ENCODE results near the gene CMPK1. TPM values are rescaled to one million over a fixed set of nuclear protein-coding genes. Genes with fewer than 3 reads are reported as not detected.

Gene CMPK1
- total RNA-seq, 1 experiment from 2014 or later, result 106 TPM

- no peak for DNase-seq (ENCODE audit: unreplicated experiment)
- ChIA-PET POLR2A (interaction anchor here (1.6 kb wide), 1 partner anchor 10 kb away, joined by 5 read pairs; no protein-coding TSS in a partner anchor), CTCF (interaction anchor here (0.7 to 2.2 kb wide), 3 partner anchors 9 to 155 kb away, joined by 3 to 6 read pairs (median 3); no protein-coding TSS in a partner anchor)
- Mint-ChIP-seq H3K27me3 (ENCODE audit: insufficient read depth, unreplicated experiment) (no peaks in the 10 kb centered on the region), H3K4me3 (ENCODE audit: unreplicated experiment) (no peak overlapping the region), H3K4me1 (ENCODE audit: insufficient read depth, unreplicated experiment) (no peaks in the 10 kb centered on the region), H3K27ac (ENCODE audit: low read depth, unreplicated experiment) (peak overlapping the region; percentile 44), H3K9me3 (ENCODE audit: unreplicated experiment) (no peaks in the 10 kb centered on the region), H3K36me3 (ENCODE audit: insufficient read depth, unreplicated experiment) (peaks cover 23% of the 10 kb centered on the region)
- BruUV-seq (replicated peaks), result TSS peak; percentile 16
- intact Hi-C loops (cut with micrococcal nuclease), result no loop called here
- no peak for TF ChIP-seq CTCF (IDR thresholded peaks at IDR 0.05; ENCODE audit: unreplicated experiment)
Observed at GRCh38 chr1:47347735-47348134, 14.1 kb downstream of the CMPK1 start.

GRCh38 chr1:47348246-47348645 lies 14.7 kb downstream of the CMPK1 start:
- POLR2A ChIA-PET, result interaction anchor here (1.1 to 1.6 kb wide), 3 partner anchors 10 to 158 kb away, joined by 3 to 5 read pairs (median 3); partner anchors contain the start of genes CMPK1 and PDZK1IP1
- Mint-ChIP-seq H3K36me3 (ENCODE audit: insufficient read depth, unreplicated experiment) (peaks cover 19% of the 10 kb centered on the region), H3K4me1 (ENCODE audit: insufficient read depth, unreplicated experiment) (no peaks in the 10 kb centered on the region), H3K4me3 (ENCODE audit: unreplicated experiment) (no peak overlapping the region), H3K27ac (ENCODE audit: low read depth, unreplicated experiment) (peak overlapping the region; percentile 44), H3K9me3 (ENCODE audit: unreplicated experiment) (no peaks in the 10 kb centered on the region), H3K27me3 (ENCODE audit: insufficient read depth, unreplicated experiment) (no peaks in the 10 kb centered on the region)
- CTCF ChIA-PET, result interaction anchor here (0.6 to 2.4 kb wide), 5 partner anchors 10 to 155 kb away, joined by 3 to 8 read pairs (median 4); no protein-coding TSS in a partner anchor
- intact Hi-C loops (cut with micrococcal nuclease), result no loop called here
- no peak for TF ChIP-seq CTCF (IDR thresholded peaks at IDR 0.05; ENCODE audit: unreplicated experiment)
- no TSS peak for BruUV-seq (replicated peaks)
- DNase-seq (ENCODE audit: unreplicated experiment), result no peak

- H3K4me1 Mint-ChIP-seq (ENCODE audit: insufficient read depth, unreplicated experiment), result no peaks in the 10 kb centered on the region
- DNase-seq (ENCODE audit: unreplicated experiment), result no peak
- no peaks in the 10 kb centered on the region for H3K27me3 Mint-ChIP-seq (ENCODE audit: insufficient read depth, unreplicated experiment)
- H3K4me3 Mint-ChIP-seq (ENCODE audit: unreplicated experiment), result no peak overlapping the region
- H3K9me3 Mint-ChIP-seq (ENCODE audit: unreplicated experiment), result no peaks in the 10 kb centered on the region
- H3K36me3 Mint-ChIP-seq (ENCODE audit: insufficient read depth, unreplicated experiment), result peaks cover 14% of the 10 kb centered on the region
- TF ChIP-seq CTCF (IDR thresholded peaks at IDR 0.05; ENCODE audit: unreplicated experiment), result no peak
- ChIA-PET CTCF (interaction anchor here (0.8 kb wide), 1 partner anchor 36 kb away, joined by 3 read pairs; no protein-coding TSS in a partner anchor), POLR2A (interaction anchor here (0.7 to 1.2 kb wide), 2 partner anchors 9 to 45 kb away, joined by 4 to 5 read pairs; no protein-coding TSS in a partner anchor)
- intact Hi-C loops (cut with micrococcal nuclease), result no loop called here
- H3K27ac Mint-ChIP-seq (ENCODE audit: low read depth, unreplicated experiment), result no peak overlapping the region
- BruUV-seq (replicated peaks), result no TSS peak
Observed at GRCh38 chr1:47351305-47351704, 17.7 kb downstream of the CMPK1 start.

- no peak for TF ChIP-seq CTCF (IDR thresholded peaks at IDR 0.05; ENCODE audit: unreplicated experiment)
- Mint-ChIP-seq H3K4me3 (ENCODE audit: unreplicated experiment) (no peak overlapping the region), H3K9me3 (ENCODE audit: unreplicated experiment) (no peaks in the 10 kb centered on the region), H3K4me1 (ENCODE audit: insufficient read depth, unreplicated experiment) (no peaks in the 10 kb centered on the region), H3K36me3 (ENCODE audit: insufficient read depth, unreplicated experiment) (peaks cover 4% of the 10 kb centered on the region), H3K27me3 (ENCODE audit: insufficient read depth, unreplicated experiment) (no peaks in the 10 kb centered on the region), H3K27ac (ENCODE audit: low read depth, unreplicated experiment) (no peak overlapping the region)
- intact Hi-C loops (cut with micrococcal nuclease), result no loop called here
- BruUV-seq (replicated peaks), result no TSS peak
- CTCF ChIA-PET, result interaction anchor here (0.6 kb wide), 1 partner anchor 414 kb away, joined by 3 read pairs; no protein-coding TSS in a partner anchor
- no peak for DNase-seq (ENCODE audit: unreplicated experiment)
- POLR2A ChIA-PET, result no interaction called here
Observed at GRCh38 chr1:47361380-47361779, 27.8 kb downstream of the CMPK1 start.
